Left colon (tissue), 2 donors: ENCODE measurements around the gene DMBT1. TPM values are rescaled to one million over a fixed set of nuclear protein-coding genes. Genes with fewer than 3 reads are reported as not detected.
A peak's percentile ranks its signal among the peaks of the same experiment; 100 is the strongest.

Experiments used
- ATAC-seq: fragments of 200-7000 bp; cut with Tn5 transposase; one replicate; pipeline ENCODE4 v1.9.1; 2020; ENCODE audit warnings: mild to moderate bottlenecking, moderate library complexity
- DNase-seq, 2 donors: peaks; one replicate each; pipeline ENCODE4 v3.0.0-alpha.2; 2020
- intact Hi-C, 2 donors: fragments of 100-400 bp; cut with DNase I in 1 of 2; cut with micrococcal nuclease in 1 of 2; formaldehyde crosslinking; loops; one replicate each; pipeline versions ENCODE4 v1.11.2 to v1.14.0; 2022; cut with DNase I, micrococcal nuclease
- total RNA-seq, 2 donors: library from RNA; stranded (reverse); fragmentation: NEBNext Ultra II Directional; extraction: Animal tissue kit (Norgen Biotek cat#: 25700); gene quantifications; one replicate each; pipeline ENCODE4 v1.2.1, GENCODE V29; 2021
- donor health status: DM: no; HTN: no; CAD: no.
- donor health status: DM: yes; HTN: yes; CAD: no.

Gene DMBT1
- total RNA-seq, 2 donors from 2014 or later, result 59.0 to 424 TPM

GRCh38 chr10:122689146-122689820 is 128.7 kb downstream of the DMBT1 start:
- ATAC-seq (peak; percentile 33), DNase-seq (no peak)
- intact Hi-C loops, result no loop called here

DNA sequence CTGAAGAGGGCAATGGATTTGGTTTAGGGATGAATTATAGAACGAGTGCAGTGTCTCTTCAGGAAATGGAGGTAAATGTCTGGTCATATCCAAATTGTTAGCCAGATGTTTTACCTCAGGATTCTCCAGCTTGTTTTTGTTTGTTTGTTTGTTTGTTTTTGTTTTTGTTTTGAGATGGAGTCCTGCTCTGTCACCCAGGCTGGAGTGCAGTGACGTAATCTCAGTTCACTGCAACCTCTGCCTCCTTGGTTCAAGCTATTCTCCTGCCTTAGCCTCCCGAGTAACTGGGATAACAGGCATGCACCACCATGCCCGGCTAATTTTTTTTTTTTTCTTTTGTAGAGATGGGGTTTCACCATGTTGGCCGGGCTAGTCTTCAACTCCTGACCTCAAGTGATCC is 132.2 kb downstream of the DMBT1 start:
- ATAC-seq (no peak), DNase-seq (no peak)
- intact Hi-C loops, result no loop called here

Other genes starting within 250 kb of the DMBT1 start
- gene PLEKHA1, start 186.0 kb upstream of the DMBT1 start, total RNA-seq, result 10 to 100 TPM; 41.5 to 49.2 TPM
- not detected for gene ARMS2, start 106.1 kb upstream of the DMBT1 start, total RNA-seq
- 10 to 100 TPM; 14.6 to 37.0 TPM for gene HTRA1, start 99.2 kb upstream of the DMBT1 start, total RNA-seq
- not detected for gene C10orf120, start 139.1 kb downstream of the DMBT1 start, total RNA-seq